Measurements from ENCODE around the gene THOC7.

THOC7 gene

DNA sequence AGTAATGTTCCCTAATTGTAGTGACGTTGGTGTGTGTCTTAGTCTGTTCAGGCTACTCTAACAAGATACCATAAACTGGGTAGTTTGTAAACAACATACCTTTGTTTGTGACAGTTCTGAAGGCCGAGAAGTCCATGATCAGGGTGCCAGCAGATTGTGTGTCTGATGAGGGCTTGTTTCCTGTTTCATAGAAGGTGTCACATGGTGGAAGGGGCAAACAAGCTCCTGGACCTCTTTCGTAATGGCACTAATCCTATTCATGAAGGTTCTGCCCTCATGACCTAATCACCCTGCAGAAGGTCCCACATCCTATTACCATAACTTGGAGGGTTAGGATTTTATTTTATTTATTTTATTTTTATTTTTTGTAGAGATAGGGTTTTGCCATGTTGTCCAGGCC lies 11.2 kb upstream of the THOC7 start:
- Histone ChIP-seq H3K79me2 (ENCODE audit: low read length) (peaks cover 85% of the 10 kb centered on the region), H3K27me3 (replicated peaks; ENCODE audit: insufficient read depth, low read length) (no peaks in the 10 kb centered on the region), H4K20me1 (ENCODE audit: insufficient read depth, low read length) (no peaks in the 10 kb centered on the region), H3K9ac (ENCODE audit: low read length) (no peak overlapping the region), H3F3A (ENCODE audit: insufficient read depth, low read length) (peaks cover 18% of the 10 kb centered on the region), H2AFZ (ENCODE audit: low read length) (no peak overlapping the region), H3K4me3 (ENCODE audit: low read length) (no peak overlapping the region), H3K36me3 (replicated peaks; ENCODE audit: insufficient read depth, low read length) (no peaks in the 10 kb centered on the region), H3K9me2 (replicated peaks; ENCODE audit: insufficient read depth, low read length) (no peaks in the 10 kb centered on the region), H3K4me2 (ENCODE audit: low read depth, low read length) (no peak overlapping the region), H3K4me1 (ENCODE audit: low read length) (peaks cover 26% of the 10 kb centered on the region), H3K9me3 (replicated peaks; ENCODE audit: insufficient read depth, low read length) (no peaks in the 10 kb centered on the region), H3K27ac (ENCODE audit: low read length) (no peak overlapping the region)
- DNase-seq = no peak
- TF ChIP-seq, protein P1, sequence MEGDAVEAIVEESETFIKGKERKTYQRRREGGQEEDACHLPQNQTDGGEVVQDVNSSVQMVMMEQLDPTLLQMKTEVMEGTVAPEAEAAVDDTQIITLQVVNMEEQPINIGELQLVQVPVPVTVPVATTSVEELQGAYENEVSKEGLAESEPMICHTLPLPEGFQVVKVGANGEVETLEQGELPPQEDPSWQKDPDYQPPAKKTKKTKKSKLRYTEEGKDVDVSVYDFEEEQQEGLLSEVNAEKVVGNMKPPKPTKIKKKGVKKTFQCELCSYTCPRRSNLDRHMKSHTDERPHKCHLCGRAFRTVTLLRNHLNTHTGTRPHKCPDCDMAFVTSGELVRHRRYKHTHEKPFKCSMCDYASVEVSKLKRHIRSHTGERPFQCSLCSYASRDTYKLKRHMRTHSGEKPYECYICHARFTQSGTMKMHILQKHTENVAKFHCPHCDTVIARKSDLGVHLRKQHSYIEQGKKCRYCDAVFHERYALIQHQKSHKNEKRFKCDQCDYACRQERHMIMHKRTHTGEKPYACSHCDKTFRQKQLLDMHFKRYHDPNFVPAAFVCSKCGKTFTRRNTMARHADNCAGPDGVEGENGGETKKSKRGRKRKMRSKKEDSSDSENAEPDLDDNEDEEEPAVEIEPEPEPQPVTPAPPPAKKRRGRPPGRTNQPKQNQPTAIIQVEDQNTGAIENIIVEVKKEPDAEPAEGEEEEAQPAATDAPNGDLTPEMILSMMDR (IDR thresholded peaks at IDR 0.05; ENCODE audit: low read length) = no peak
- no peak for TF ChIP-seq EZH2 (optimal IDR thresholded peaks at IDR 0.05; ENCODE audit: low read depth, low read length)
- no peak for TF ChIP-seq EZH2phosphoT487 (IDR thresholded peaks at IDR 0.05; ENCODE audit: low read length)

DNA sequence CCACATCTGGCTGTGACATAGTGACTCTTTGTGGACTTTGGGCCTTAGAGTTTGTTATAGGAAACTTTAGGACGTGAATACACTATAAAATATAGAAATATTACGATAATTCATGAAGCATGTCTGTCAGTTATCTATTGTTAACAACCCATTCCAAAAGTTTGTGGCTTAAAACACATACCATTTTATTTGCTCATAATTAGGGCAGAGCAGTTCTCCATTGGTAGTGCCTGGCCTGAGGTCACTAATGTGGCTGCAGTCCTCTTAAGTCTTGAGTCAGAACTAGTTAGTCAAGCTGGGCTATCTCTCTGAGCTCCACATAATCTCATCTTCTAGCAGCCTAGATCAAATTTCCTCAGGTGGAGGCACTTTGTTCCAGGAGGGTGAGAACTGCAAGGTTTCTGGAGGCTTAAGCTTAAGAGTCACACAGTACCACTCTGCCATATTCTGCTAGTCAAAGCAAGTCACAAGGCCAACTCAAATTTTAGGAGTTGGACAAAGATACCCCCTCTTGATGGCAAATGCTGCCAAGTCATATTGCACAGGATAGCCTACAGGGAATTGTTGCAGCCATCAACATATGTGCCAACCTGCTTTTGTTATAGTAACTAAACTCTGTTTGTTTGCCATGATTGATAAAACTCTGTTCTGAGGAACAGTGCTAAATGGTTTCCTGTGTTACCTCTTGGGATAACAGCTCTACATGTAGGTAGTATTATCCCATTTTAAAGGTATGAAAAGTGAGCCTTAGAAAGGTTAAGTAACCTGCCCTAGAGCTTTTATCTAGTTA lies 8.7 kb upstream of the THOC7 start:
- Histone ChIP-seq H3K9me3 (replicated peaks; ENCODE audit: insufficient read depth, low read length) (no peaks in the 10 kb centered on the region), H3K4me1 (ENCODE audit: low read length) (peaks cover 8% of the 10 kb centered on the region), H3K27ac (ENCODE audit: low read length) (no peak overlapping the region), H3F3A (ENCODE audit: insufficient read depth, low read length) (no peaks in the 10 kb centered on the region; the same call in 1 of the 2 replicates), H3K9me2 (replicated peaks; ENCODE audit: insufficient read depth, low read length) (no peaks in the 10 kb centered on the region), H3K9ac (ENCODE audit: low read length) (no peak overlapping the region), H3K4me3 (ENCODE audit: low read length) (no peak overlapping the region), H3K27me3 (replicated peaks; ENCODE audit: insufficient read depth, low read length) (no peaks in the 10 kb centered on the region), H3K79me2 (ENCODE audit: low read length) (peaks cover 88% of the 10 kb centered on the region), H3K36me3 (replicated peaks; ENCODE audit: insufficient read depth, low read length) (no peaks in the 10 kb centered on the region), H4K20me1 (ENCODE audit: insufficient read depth, low read length) (no peaks in the 10 kb centered on the region), H2AFZ (ENCODE audit: low read length) (no peak overlapping the region), H3K4me2 (ENCODE audit: low read depth, low read length) (no peak overlapping the region)
- no peak for DNase-seq
- TF ChIP-seq EZH2 (optimal IDR thresholded peaks at IDR 0.05; ENCODE audit: low read depth, low read length) = no peak
- TF ChIP-seq, protein P1 (IDR thresholded peaks at IDR 0.05; ENCODE audit: low read length) = no peak
- TF ChIP-seq EZH2phosphoT487 (IDR thresholded peaks at IDR 0.05; ENCODE audit: low read length) = no peak

DNA sequence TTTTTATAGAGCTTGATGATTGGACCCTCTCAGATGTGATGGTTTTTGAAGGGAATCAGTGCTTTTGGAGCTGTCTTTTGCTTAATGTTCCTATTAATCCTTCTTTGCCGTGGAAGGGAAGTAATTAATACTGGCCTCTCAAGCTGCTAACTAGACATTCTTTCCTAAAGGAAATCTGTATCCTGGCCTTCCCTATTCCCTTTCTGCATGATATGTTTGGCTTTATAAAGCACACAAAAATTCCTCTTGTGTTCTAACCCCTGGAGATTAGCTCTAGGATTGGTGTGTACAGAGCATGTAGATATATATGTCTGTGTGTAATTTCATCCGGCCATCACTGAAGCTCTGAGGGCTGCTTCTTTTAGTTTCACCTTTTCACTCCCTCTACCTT lies 7.0 kb upstream of the THOC7 start:
- Histone ChIP-seq H3K4me1 (ENCODE audit: low read length) (0 out of 2 replicates have a peak, but pooled peaks cover 2% of the 10 kb centered on the region), H3K9me3 (replicated peaks; ENCODE audit: insufficient read depth, low read length) (no peaks in the 10 kb centered on the region), H3K4me2 (ENCODE audit: low read depth, low read length) (no peak overlapping the region), H3K27ac (ENCODE audit: low read length) (no peak overlapping the region), H3K9ac (ENCODE audit: low read length) (no peak overlapping the region), H3F3A (ENCODE audit: insufficient read depth, low read length) (no peaks in the 10 kb centered on the region), H3K36me3 (replicated peaks; ENCODE audit: insufficient read depth, low read length) (no peaks in the 10 kb centered on the region), H3K9me2 (replicated peaks; ENCODE audit: insufficient read depth, low read length) (no peaks in the 10 kb centered on the region), H3K4me3 (ENCODE audit: low read length) (no peak overlapping the region), H2AFZ (ENCODE audit: low read length) (no peak overlapping the region), H4K20me1 (ENCODE audit: insufficient read depth, low read length) (no peaks in the 10 kb centered on the region), H3K79me2 (ENCODE audit: low read length) (peaks cover 91% of the 10 kb centered on the region), H3K27me3 (replicated peaks; ENCODE audit: insufficient read depth, low read length) (no peaks in the 10 kb centered on the region)
- TF ChIP-seq, protein P1 (IDR thresholded peaks at IDR 0.05; ENCODE audit: low read length) = no peak
- no peak for TF ChIP-seq EZH2 (optimal IDR thresholded peaks at IDR 0.05; ENCODE audit: low read depth, low read length)
- TF ChIP-seq EZH2phosphoT487 (IDR thresholded peaks at IDR 0.05; ENCODE audit: low read length) = no peak
- DNase-seq = no peak

All from MM.1S (cell line).